ENCODE results near the gene NCF2.

GRCh38 chr1:183544598-183545297, 45.5 kb downstream of the NCF2 start:
- TF ChIP-seq, protein P1, sequence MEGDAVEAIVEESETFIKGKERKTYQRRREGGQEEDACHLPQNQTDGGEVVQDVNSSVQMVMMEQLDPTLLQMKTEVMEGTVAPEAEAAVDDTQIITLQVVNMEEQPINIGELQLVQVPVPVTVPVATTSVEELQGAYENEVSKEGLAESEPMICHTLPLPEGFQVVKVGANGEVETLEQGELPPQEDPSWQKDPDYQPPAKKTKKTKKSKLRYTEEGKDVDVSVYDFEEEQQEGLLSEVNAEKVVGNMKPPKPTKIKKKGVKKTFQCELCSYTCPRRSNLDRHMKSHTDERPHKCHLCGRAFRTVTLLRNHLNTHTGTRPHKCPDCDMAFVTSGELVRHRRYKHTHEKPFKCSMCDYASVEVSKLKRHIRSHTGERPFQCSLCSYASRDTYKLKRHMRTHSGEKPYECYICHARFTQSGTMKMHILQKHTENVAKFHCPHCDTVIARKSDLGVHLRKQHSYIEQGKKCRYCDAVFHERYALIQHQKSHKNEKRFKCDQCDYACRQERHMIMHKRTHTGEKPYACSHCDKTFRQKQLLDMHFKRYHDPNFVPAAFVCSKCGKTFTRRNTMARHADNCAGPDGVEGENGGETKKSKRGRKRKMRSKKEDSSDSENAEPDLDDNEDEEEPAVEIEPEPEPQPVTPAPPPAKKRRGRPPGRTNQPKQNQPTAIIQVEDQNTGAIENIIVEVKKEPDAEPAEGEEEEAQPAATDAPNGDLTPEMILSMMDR (conservative IDR thresholded peaks at IDR 0.05), result no peak
- no peak for TF ChIP-seq EZH2 (IDR thresholded peaks at IDR 0.05; ENCODE audit: low read depth)
